Effector memory CD4-positive, alpha-beta T cell (primary cell): ENCODE measurements around the gene KRTAP12-2.
A peak's percentile ranks its signal among the peaks of the same experiment; 100 is the strongest.

Experiments used
- DNase-seq, 3 donors: peaks; one replicate each; pipeline ENCODE4 v3.0.0-alpha.2; 2020
- H3K27ac ChIP-seq: 2 replicates; pipeline ENCODE4 v1.7.0; 2013; ENCODE audit warnings: mild to moderate bottlenecking, low read length, moderate library complexity; ENCODE audit not compliant: insufficient read depth, poor library complexity, severe bottlenecking
- H3K27me3 ChIP-seq: replicated peaks from 2 replicates; pipeline ENCODE4 v1.7.0; 2013; ENCODE audit warnings: mild to moderate bottlenecking, low read length; ENCODE audit not compliant: insufficient read depth, control insufficient read depth, poor library complexity, severe bottlenecking
- H3K36me3 ChIP-seq: 2 replicates; pipeline ENCODE4 v1.7.0; 2013; ENCODE audit warnings: mild to moderate bottlenecking, low read length, moderate library complexity; ENCODE audit not compliant: control insufficient read depth, insufficient read depth
- H3K4me1 ChIP-seq: 2 replicates; pipeline ENCODE4 v1.7.0; 2013; ENCODE audit warnings: low read length, mild to moderate bottlenecking; ENCODE audit not compliant: control insufficient read depth, insufficient read depth, poor library complexity, severe bottlenecking
- H3K4me3 ChIP-seq: 2 replicates; pipeline ENCODE4 v1.7.0; 2013; ENCODE audit warnings: low read length, low read depth, mild to moderate bottlenecking; ENCODE audit not compliant: insufficient read depth, poor library complexity, severe bottlenecking
- H3K9me3 ChIP-seq: 2 replicates; pipeline ENCODE4 v1.7.0; 2013; ENCODE audit warnings: mild to moderate bottlenecking, low read length, moderate library complexity; ENCODE audit not compliant: control insufficient read depth

KRTAP12-2 gene

GRCh38 chr21:44709426-44710293 is 42.9 kb upstream of the KRTAP12-2 start:
- H3K4me1 ChIP-seq: peaks cover 33% of the 10 kb centered on the region
- H3K27ac ChIP-seq: no peak overlapping the region
- peak overlapping the region; percentile 50 for H3K4me3 ChIP-seq
- H3K27me3 ChIP-seq: peaks cover 67% of the 10 kb centered on the region
- DNase-seq: no peak
- H3K36me3 ChIP-seq: no peaks in the 10 kb centered on the region
- H3K9me3 ChIP-seq: no peaks in the 10 kb centered on the region

GRCh38 chr21:44708866-44709425 is 42.2 kb upstream of the KRTAP12-2 start:
- peak overlapping the region; percentile 50 for H3K4me3 ChIP-seq
- H3K9me3 ChIP-seq: no peaks in the 10 kb centered on the region
- H3K4me1 ChIP-seq: peaks cover 33% of the 10 kb centered on the region
- no peak overlapping the region for H3K27ac ChIP-seq
- H3K36me3 ChIP-seq: no peaks in the 10 kb centered on the region
- H3K27me3 ChIP-seq: peaks cover 74% of the 10 kb centered on the region
- no peak for DNase-seq

- peaks cover 33% of the 10 kb centered on the region for H3K4me1 ChIP-seq
- no peaks in the 10 kb centered on the region for H3K36me3 ChIP-seq
- no peak for DNase-seq
- no peak overlapping the region for H3K27ac ChIP-seq
- no peak overlapping the region for H3K4me3 ChIP-seq
- no peaks in the 10 kb centered on the region for H3K9me3 ChIP-seq
- peaks cover 79% of the 10 kb centered on the region for H3K27me3 ChIP-seq
These were observed 41.6 kb upstream of the KRTAP12-2 start for GRCh38 chr21:44708213-44708865.

- peaks cover 33% of the 10 kb centered on the region for H3K4me1 ChIP-seq
- DNase-seq: no peak
- no peaks in the 10 kb centered on the region for H3K36me3 ChIP-seq
- H3K27me3 ChIP-seq: peaks cover 73% of the 10 kb centered on the region
- no peak overlapping the region for H3K4me3 ChIP-seq
- no peak overlapping the region for H3K27ac ChIP-seq
- no peaks in the 10 kb centered on the region for H3K9me3 ChIP-seq
These were observed 40.2 kb upstream of the KRTAP12-2 start for GRCh38 chr21:44706706-44707581.

- Histone ChIP-seq H3K9me3 (no peaks in the 10 kb centered on the region), H3K27ac (no peak overlapping the region), H3K4me3 (no peak overlapping the region), H3K36me3 (no peaks in the 10 kb centered on the region), H3K4me1 (peaks cover 26% of the 10 kb centered on the region), H3K27me3 (peaks cover 66% of the 10 kb centered on the region)
- DNase-seq: no peak
These were observed 39.4 kb upstream of the KRTAP12-2 start for GRCh38 chr21:44706026-44706705.

- H3K27me3 ChIP-seq: peaks cover 68% of the 10 kb centered on the region
- H3K4me1 ChIP-seq: peaks cover 10% of the 10 kb centered on the region
- no peak overlapping the region for H3K4me3 ChIP-seq
- H3K36me3 ChIP-seq: no peaks in the 10 kb centered on the region
- no peak for DNase-seq
- no peaks in the 10 kb centered on the region for H3K9me3 ChIP-seq
- no peak overlapping the region for H3K27ac ChIP-seq
These were observed 37.9 kb upstream of the KRTAP12-2 start for GRCh38 chr21:44704636-44705001.

GRCh38 chr21:44703731-44704635 is 37.3 kb upstream of the KRTAP12-2 start:
- no peaks in the 10 kb centered on the region for H3K9me3 ChIP-seq
- DNase-seq: no peak
- H3K36me3 ChIP-seq: no peaks in the 10 kb centered on the region
- no peak overlapping the region for H3K27ac ChIP-seq
- peaks cover 65% of the 10 kb centered on the region for H3K27me3 ChIP-seq
- no peak overlapping the region for H3K4me3 ChIP-seq
- peaks cover 6% of the 10 kb centered on the region for H3K4me1 ChIP-seq

- Histone ChIP-seq H3K27me3 (peaks cover 57% of the 10 kb centered on the region), H3K4me3 (no peak overlapping the region), H3K36me3 (no peaks in the 10 kb centered on the region), H3K4me1 (no peaks in the 10 kb centered on the region), H3K9me3 (no peaks in the 10 kb centered on the region), H3K27ac (no peak overlapping the region)
- no peak for DNase-seq
These were observed 36.4 kb upstream of the KRTAP12-2 start for GRCh38 chr21:44702973-44703730.
